Colonic mucosa (tissue), 4 donors: ENCODE results near the gene ESRRA. TPM values are rescaled to one million over a fixed set of nuclear protein-coding genes. Genes with fewer than 3 reads are reported as not detected.
A peak's percentile ranks its signal among the peaks of the same experiment; 100 is the strongest.
"Not testable (repeated sequence)": the region's sequence is repeated elsewhere in the genome, so short reads cannot be mapped to it uniquely, and the experiment has no call there.

ENCODE experiments used
- DNase-seq: peaks from one replicate; pipeline ENCODE4 v3.0.0-alpha.2; 2020
- H3K27ac ChIP-seq: fragments of 200-600 bp; one replicate; pipeline ENCODE4 v1.8.0; 2021
- H3K27me3 ChIP-seq: fragments of 200-600 bp; one replicate; pipeline ENCODE4 v1.8.0; 2021
- H3K36me3 ChIP-seq: fragments of 200-600 bp; one replicate; pipeline ENCODE4 v1.8.0; 2021
- H3K4me1 ChIP-seq: fragments of 200-600 bp; one replicate; pipeline ENCODE4 v1.8.0; 2021; ENCODE audit warnings: mild to moderate bottlenecking
- H3K4me3 ChIP-seq: fragments of 200-600 bp; one replicate; pipeline ENCODE4 v1.8.0; 2021
- H3K9ac ChIP-seq, 2 donors: one replicate each; pipeline ENCODE4 v1.7.0; 2013; ENCODE audit warnings: control low read depth in 2 of 2, low read depth in 2 of 2, low read length in 2 of 2
- H3K9me3 ChIP-seq: fragments of 200-600 bp; one replicate; pipeline ENCODE4 v1.8.0; 2021
- intact Hi-C: fragments of 100-400 bp; cut with DNase I; formaldehyde crosslinking; loops from one replicate; pipeline ENCODE4 v1.14.1; 2022
- total RNA-seq, 2 donors: library from RNA; stranded (reverse); fragmentation: NEBNext Ultra II Directional in 1 of 2; extraction: Animal tissue kit (Norgen Biotek cat#: 25700) in 1 of 2; gene quantifications; one replicate each; pipeline ENCODE4 v1.2.1, GENCODE V29; 2021
- TF ChIP-seq, protein P1 (sequence below): fragments of 200-600 bp; IDR thresholded peaks from one replicate; pipeline ENCODE4 v1.8.0; 2022; ENCODE audit warnings: antibody characterized with exemption, mild to moderate bottlenecking
- donor health status: healthy.
- donor health status: DM: no; HTN: no; CAD: no.
- donor health status: DM: no; HTN: no; CAD: no.

ESRRA gene
- total RNA-seq, 2 donors from 2014 or later = 150 to 187 TPM

GRCh38 chr11:64306876-64307622, 1.7 kb downstream of the ESRRA start:
- DNase-seq = peak; percentile 62
- Histone ChIP-seq H3K27me3 (no peaks in the 10 kb centered on the region), H3K9me3 (no peaks in the 10 kb centered on the region), H3K36me3 (no peaks in the 10 kb centered on the region), H3K9ac (peak overlapping the region; percentile 65 to 98), H3K4me3 (peak overlapping the region; percentile 61), H3K4me1 (peaks cover 13% of the 10 kb centered on the region), H3K27ac (peak overlapping the region; percentile 85)
- TF ChIP-seq, protein P1, sequence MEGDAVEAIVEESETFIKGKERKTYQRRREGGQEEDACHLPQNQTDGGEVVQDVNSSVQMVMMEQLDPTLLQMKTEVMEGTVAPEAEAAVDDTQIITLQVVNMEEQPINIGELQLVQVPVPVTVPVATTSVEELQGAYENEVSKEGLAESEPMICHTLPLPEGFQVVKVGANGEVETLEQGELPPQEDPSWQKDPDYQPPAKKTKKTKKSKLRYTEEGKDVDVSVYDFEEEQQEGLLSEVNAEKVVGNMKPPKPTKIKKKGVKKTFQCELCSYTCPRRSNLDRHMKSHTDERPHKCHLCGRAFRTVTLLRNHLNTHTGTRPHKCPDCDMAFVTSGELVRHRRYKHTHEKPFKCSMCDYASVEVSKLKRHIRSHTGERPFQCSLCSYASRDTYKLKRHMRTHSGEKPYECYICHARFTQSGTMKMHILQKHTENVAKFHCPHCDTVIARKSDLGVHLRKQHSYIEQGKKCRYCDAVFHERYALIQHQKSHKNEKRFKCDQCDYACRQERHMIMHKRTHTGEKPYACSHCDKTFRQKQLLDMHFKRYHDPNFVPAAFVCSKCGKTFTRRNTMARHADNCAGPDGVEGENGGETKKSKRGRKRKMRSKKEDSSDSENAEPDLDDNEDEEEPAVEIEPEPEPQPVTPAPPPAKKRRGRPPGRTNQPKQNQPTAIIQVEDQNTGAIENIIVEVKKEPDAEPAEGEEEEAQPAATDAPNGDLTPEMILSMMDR = no peak
- intact Hi-C loops = no loop called here

DNA sequence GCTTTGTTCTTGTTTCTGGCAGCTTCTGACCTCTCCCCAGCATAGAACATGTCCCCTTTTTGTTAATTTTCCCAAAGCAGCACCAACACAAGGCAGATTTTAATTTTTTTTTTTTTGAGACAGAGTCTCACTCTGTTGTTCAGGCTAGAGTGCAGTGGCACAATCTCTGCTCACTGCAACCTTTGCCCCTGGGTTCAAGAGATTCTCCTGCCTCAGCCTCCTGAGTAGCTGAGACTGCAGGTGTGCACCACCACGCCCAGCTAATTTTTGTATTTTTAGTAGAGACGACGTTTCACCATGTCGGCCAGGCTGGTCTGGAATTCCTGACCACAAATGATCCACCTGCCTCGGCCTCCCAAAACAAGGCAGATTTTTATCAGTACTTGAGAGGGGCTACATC, 2.5 kb downstream of the ESRRA start:
- H3K36me3 ChIP-seq, H3K27me3 ChIP-seq, H3K27ac ChIP-seq, H3K4me3 ChIP-seq, H3K9me3 ChIP-seq, DNase-seq, intact Hi-C loops: not testable (repeated sequence)
- peak overlapping the region; percentile 65 to 98 for H3K9ac ChIP-seq
- H3K4me1 ChIP-seq = peaks cover 13% of the 10 kb centered on the region

DNA sequence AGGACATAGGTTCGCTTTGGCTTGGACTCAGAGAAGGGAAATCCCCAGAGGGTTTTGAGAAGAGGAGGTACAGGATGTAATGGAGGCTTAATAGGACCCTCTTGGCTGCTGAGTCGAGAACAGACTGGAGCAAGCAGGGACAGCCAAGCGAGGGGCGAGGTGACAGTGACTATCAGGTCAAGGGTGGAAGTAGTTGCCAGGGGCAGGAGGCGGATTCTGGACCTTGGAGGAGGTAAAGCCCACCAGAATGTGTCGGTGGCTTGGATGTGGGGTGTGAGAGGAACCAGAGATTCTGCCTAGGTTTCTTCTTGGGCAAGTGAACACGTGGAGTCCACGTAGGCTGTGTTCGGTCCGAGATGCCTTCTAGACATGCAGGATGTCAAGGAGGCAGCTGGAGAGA, 7.6 kb downstream of the ESRRA start:
- intact Hi-C loops = no loop called here
- Histone ChIP-seq H3K4me1 (peaks cover 12% of the 10 kb centered on the region), H3K4me3 (no peak overlapping the region), H3K36me3 (no peaks in the 10 kb centered on the region), H3K27me3 (no peaks in the 10 kb centered on the region), H3K9me3 (no peaks in the 10 kb centered on the region), H3K27ac (peak overlapping the region; percentile 12), H3K9ac (peak overlapping the region in 1 of 2 donors; percentile 1)
- TF ChIP-seq, protein P1 = no peak
- no peak for DNase-seq

DNA sequence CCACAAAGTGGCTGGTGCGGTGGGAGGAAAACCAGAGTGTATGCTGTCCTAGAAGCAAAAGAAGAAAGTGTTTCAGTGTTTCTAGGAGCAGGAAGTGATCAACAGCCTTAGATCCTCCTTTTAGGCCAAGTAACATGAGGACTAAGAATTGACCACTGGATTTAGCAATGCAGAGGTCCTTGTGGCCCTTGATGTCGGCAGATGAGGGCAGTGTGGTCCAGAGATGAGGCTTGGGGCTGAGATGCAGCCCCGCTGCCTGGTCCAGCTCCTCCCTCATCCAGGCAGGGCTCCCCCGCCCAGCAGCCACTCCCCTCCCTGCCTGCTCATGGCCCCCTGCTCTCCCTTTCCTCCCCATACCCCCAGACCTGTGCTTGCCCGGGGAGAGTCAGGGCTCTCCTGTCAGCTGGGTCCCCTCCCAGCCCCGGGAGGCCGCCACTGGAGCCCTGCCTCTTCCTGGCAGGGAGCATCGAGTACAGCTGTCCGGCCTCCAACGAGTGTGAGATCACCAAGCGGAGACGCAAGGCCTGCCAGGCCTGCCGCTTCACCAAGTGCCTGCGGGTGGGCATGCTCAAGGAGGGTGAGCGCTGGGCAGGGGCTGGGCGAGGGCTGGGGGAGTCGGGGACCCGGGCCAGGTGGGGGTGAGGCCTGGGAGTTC, 8.3 kb downstream of the ESRRA start:
- Histone ChIP-seq H3K36me3 (no peaks in the 10 kb centered on the region), H3K4me1 (peaks cover 12% of the 10 kb centered on the region), H3K9ac (peak overlapping the region; percentile 1 to 3), H3K27me3 (no peaks in the 10 kb centered on the region), H3K9me3 (no peaks in the 10 kb centered on the region), H3K27ac (peak overlapping the region; percentile 12), H3K4me3 (no peak overlapping the region)
- intact Hi-C loops = no loop called here
- DNase-seq = no peak
- TF ChIP-seq, protein P1 = no peak

DNA sequence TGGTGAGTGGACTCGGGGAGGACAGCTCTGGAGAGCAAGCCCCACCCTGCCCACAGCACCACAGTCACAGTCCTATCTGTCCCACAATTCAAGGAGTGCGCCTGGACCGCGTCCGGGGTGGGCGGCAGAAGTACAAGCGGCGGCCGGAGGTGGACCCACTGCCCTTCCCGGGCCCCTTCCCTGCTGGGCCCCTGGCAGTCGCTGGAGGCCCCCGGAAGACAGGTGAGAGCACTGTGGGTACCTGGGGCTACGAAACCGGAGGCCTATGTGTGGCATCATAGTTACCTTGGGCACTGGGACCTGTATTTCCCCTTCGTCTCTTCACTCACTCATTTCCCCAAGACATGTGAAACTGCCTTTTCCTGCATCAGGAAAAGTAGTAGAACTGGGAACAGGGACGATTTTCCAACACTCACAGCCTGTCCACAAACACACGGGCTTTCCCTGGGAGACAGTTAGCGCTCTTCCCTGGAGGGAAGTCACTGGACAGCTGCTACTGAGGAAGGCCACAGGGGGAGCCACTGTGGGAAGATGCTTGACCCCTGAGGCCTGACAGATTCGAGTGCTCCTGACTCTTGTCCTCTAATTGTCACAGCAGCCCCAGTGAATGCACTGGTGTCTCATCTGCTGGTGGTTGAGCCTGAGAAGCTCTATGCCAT, 9.0 kb downstream of the ESRRA start:
- no peaks in the 10 kb centered on the region for H3K9me3 ChIP-seq
- intact Hi-C loops = no loop called here
- H3K36me3 ChIP-seq = no peaks in the 10 kb centered on the region
- no peaks in the 10 kb centered on the region for H3K27me3 ChIP-seq
- peak overlapping the region in 1 of 2 donors; percentile 3 for H3K9ac ChIP-seq
- H3K4me3 ChIP-seq = no peak overlapping the region
- TF ChIP-seq, protein P1 = no peak
- H3K27ac ChIP-seq = peak overlapping the region; percentile 12
- peaks cover 12% of the 10 kb centered on the region for H3K4me1 ChIP-seq
- DNase-seq = no peak
